Measurements from ENCODE around the gene ABCC4. TPM values are rescaled to one million over a fixed set of nuclear protein-coding genes. Genes with fewer than 3 reads are reported as not detected.

Gene ABCC4
- total RNA-seq, 1 donor from 2014 or later = 4.0 TPM

- no peak overlapping the region for H3K27ac Mint-ChIP-seq (ENCODE audit: unreplicated experiment)
- DNase-seq (ENCODE audit: extremely low spot score, unreplicated experiment) = no peak
- H3K4me1 Mint-ChIP-seq (ENCODE audit: unreplicated experiment) = no peaks in the 10 kb centered on the region
- H3K36me3 Mint-ChIP-seq (ENCODE audit: unreplicated experiment) = no peaks in the 10 kb centered on the region
- H3K27me3 Mint-ChIP-seq (ENCODE audit: unreplicated experiment) = peaks cover 9% of the 10 kb centered on the region
- no peaks in the 10 kb centered on the region for H3K9me3 Mint-ChIP-seq (ENCODE audit: unreplicated experiment)
- H3K4me3 Mint-ChIP-seq (ENCODE audit: unreplicated experiment) = no peak overlapping the region
- TF ChIP-seq, protein P1, sequence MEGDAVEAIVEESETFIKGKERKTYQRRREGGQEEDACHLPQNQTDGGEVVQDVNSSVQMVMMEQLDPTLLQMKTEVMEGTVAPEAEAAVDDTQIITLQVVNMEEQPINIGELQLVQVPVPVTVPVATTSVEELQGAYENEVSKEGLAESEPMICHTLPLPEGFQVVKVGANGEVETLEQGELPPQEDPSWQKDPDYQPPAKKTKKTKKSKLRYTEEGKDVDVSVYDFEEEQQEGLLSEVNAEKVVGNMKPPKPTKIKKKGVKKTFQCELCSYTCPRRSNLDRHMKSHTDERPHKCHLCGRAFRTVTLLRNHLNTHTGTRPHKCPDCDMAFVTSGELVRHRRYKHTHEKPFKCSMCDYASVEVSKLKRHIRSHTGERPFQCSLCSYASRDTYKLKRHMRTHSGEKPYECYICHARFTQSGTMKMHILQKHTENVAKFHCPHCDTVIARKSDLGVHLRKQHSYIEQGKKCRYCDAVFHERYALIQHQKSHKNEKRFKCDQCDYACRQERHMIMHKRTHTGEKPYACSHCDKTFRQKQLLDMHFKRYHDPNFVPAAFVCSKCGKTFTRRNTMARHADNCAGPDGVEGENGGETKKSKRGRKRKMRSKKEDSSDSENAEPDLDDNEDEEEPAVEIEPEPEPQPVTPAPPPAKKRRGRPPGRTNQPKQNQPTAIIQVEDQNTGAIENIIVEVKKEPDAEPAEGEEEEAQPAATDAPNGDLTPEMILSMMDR (IDR thresholded peaks at IDR 0.05) = no peak
Measured at GRCh38 chr13:95325485-95325884, 24.2 kb upstream of the ABCC4 start.

GRCh38 chr13:95323930-95324662, 22.8 kb upstream of the ABCC4 start:
- Mint-ChIP-seq H3K36me3 (ENCODE audit: unreplicated experiment) (no peaks in the 10 kb centered on the region), H3K9me3 (ENCODE audit: unreplicated experiment) (no peaks in the 10 kb centered on the region), H3K4me1 (ENCODE audit: unreplicated experiment) (peaks cover 4% of the 10 kb centered on the region), H3K27me3 (ENCODE audit: unreplicated experiment) (peaks cover 12% of the 10 kb centered on the region), H3K27ac (ENCODE audit: unreplicated experiment) (no peak overlapping the region), H3K4me3 (ENCODE audit: unreplicated experiment) (no peak overlapping the region)
- TF ChIP-seq, protein P1 (IDR thresholded peaks at IDR 0.05) = no peak
- no peak for DNase-seq (ENCODE audit: extremely low spot score, unreplicated experiment)

DNA sequence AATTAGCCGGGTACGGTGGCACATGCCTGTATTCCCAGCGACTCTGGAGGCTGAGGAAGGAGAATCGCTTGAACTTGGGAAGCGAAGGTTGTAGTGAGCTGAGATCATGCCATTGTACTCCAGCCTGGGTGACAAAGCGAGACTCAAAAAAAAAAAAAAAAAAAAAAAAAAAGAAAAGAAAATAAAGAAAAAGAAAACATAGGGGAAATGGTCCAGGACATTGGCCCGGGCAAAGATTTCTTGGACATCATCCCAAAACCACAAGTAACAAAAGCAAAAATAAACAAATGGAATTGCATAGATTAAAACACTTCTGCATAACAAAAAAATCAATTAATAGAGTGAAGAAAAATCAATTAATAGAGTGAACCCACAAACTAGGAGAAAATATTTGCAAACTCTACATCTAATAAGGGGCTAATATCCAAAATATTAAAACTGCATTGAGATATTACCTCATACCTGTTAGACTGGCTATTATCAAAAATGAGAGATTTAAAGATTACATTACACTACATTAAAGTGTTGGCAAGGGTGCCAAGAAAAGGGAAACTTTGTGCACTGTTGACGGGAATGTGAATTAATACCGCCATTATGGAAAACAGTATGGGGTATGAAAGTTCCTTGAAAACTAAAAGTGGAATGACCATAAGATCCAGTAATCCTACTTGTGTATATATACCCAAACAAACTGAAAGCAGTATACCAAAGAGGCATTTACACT, 18.5 kb upstream of the ABCC4 start:
- H3K4me1 Mint-ChIP-seq (ENCODE audit: unreplicated experiment) = peaks cover 4% of the 10 kb centered on the region
- no peaks in the 10 kb centered on the region for H3K9me3 Mint-ChIP-seq (ENCODE audit: unreplicated experiment)
- no peak overlapping the region for H3K4me3 Mint-ChIP-seq (ENCODE audit: unreplicated experiment)
- no peak for DNase-seq (ENCODE audit: extremely low spot score, unreplicated experiment)
- TF ChIP-seq, protein P1 (IDR thresholded peaks at IDR 0.05) = no peak
- no peak overlapping the region for H3K27ac Mint-ChIP-seq (ENCODE audit: unreplicated experiment)
- H3K27me3 Mint-ChIP-seq (ENCODE audit: unreplicated experiment) = peaks cover 7% of the 10 kb centered on the region
- H3K36me3 Mint-ChIP-seq (ENCODE audit: unreplicated experiment) = no peaks in the 10 kb centered on the region

- peaks cover 7% of the 10 kb centered on the region for H3K27me3 Mint-ChIP-seq (ENCODE audit: unreplicated experiment)
- peaks cover 4% of the 10 kb centered on the region for H3K4me1 Mint-ChIP-seq (ENCODE audit: unreplicated experiment)
- H3K27ac Mint-ChIP-seq (ENCODE audit: unreplicated experiment) = no peak overlapping the region
- H3K4me3 Mint-ChIP-seq (ENCODE audit: unreplicated experiment) = no peak overlapping the region
- H3K9me3 Mint-ChIP-seq (ENCODE audit: unreplicated experiment) = no peaks in the 10 kb centered on the region
- no peaks in the 10 kb centered on the region for H3K36me3 Mint-ChIP-seq (ENCODE audit: unreplicated experiment)
- TF ChIP-seq, protein P1 (IDR thresholded peaks at IDR 0.05) = no peak
- DNase-seq (ENCODE audit: extremely low spot score, unreplicated experiment) = no peak
Measured at GRCh38 chr13:95317039-95317989, 16.1 kb upstream of the ABCC4 start.

Data from osteocyte (in vitro differentiated cells).